Heart left ventricle (tissue), 16 donors: Measurements from ENCODE around the gene SPPL2B. TPM values are rescaled to one million over a fixed set of nuclear protein-coding genes. Genes with fewer than 3 reads are reported as not detected.

Experiments
- ATAC-seq, 4 donors: fragments of 200-7000 bp; cut with Tn5 transposase; one replicate each; pipeline ENCODE4 v1.9.1; 2020 to 2022; ENCODE audit warnings: moderate library complexity in 4 of 4, mild to moderate bottlenecking in 3 of 4, moderate number of reproducible peaks in 1 of 4
- DNase-seq, 5 donors: peaks; one replicate each; pipeline ENCODE4 v3.0.0-alpha.2; 2020
- H3K27ac ChIP-seq, 12 donors: fragments of 200-600 bp; sonication (generic) in 4 of 12; one replicate each; pipeline versions ENCODE4 v1.5.0 to v1.8.0; 2016 to 2022; ENCODE audit warnings: mild to moderate bottlenecking in 2 of 12
- H3K27me3 ChIP-seq, 9 donors: fragments of 200-600 bp; sonication (generic) in 2 of 9; one replicate each; pipeline versions ENCODE4 v1.5.1 to v1.8.0; 2016 to 2022; ENCODE audit warnings: mild to moderate bottlenecking in 3 of 9
- H3K36me3 ChIP-seq, 9 donors: fragments of 200-600 bp; sonication (generic) in 2 of 9; one replicate each; pipeline versions ENCODE4 v1.5.0 to v1.8.0; 2018 to 2022; ENCODE audit warnings: mild to moderate bottlenecking in 2 of 9
- H3K4me1 ChIP-seq, 12 donors: fragments of 200-600 bp; sonication (generic) in 4 of 12; one replicate each; pipeline versions ENCODE4 v1.5.0 to v1.8.0; 2016 to 2022; ENCODE audit warnings: mild to moderate bottlenecking in 3 of 12
- H3K4me3 ChIP-seq, 12 donors: fragments of 200-600 bp; sonication (generic) in 4 of 12; one replicate each; pipeline versions ENCODE4 v1.5.0 to v1.8.0; 2017 to 2022; ENCODE audit warnings: mild to moderate bottlenecking in 9 of 12, moderate library complexity in 4 of 12
- H3K9me3 ChIP-seq, 12 donors: fragments of 200-600 bp; sonication (generic) in 4 of 12; one replicate each; pipeline versions ENCODE4 v1.5.0 to v1.8.0; 2016 to 2022; ENCODE audit warnings: mild to moderate bottlenecking in 1 of 12
- CTCF ChIP-seq, 12 donors: fragments of 200-600 bp; sonication (generic) in 4 of 12; IDR thresholded peaks; one replicate each; pipeline versions ENCODE4 v1.5.0 to v1.8.0; 2018 to 2022; ENCODE audit warnings: antibody characterized with exemption in 12 of 12, mild to moderate bottlenecking in 5 of 12
- POLR2A ChIP-seq, 2 donors: fragments of 450-650 bp; IDR thresholded peaks; one replicate each; pipeline ENCODE4 v1.6.1; 2017; ENCODE audit warnings: antibody characterized with exemption in 2 of 2, mild to moderate bottlenecking in 2 of 2, moderate library complexity in 2 of 2
- WGBS, 4 donors: extraction: QIAGEN DNeasy Blood & Tissue Kit in 2 of 4; methylation state at CpG; one replicate each; pipeline versions ENCODE4 v1.1.5 to v1.1.7; 2013 to 2018; 5-methylcytosine and 5-hydroxymethylcytosine counted together
- intact Hi-C, 10 donors: fragments of 100-400 bp; cut with DNase I; formaldehyde crosslinking; loops; one replicate each; pipeline versions ENCODE4 v1.11.1 to v1.14.2; 2022
- polyA plus RNA-seq, 2 donors: library from polyadenylated mRNA; stranded (reverse); fragments of 200-250 nt; gene quantifications; one replicate each; pipeline ENCODE4 v1.2.3, GENCODE V29; 2013
- total RNA-seq, 9 donors: library from RNA; depleted of rRNA in 2 of 9; stranded (reverse); fragments of >200 nt in 2 of 9; fragmentation: NEBNext Ultra II Directional in 3 of 9; extraction: Animal tissue kit (Norgen Biotek cat#: 25700) in 3 of 9; gene quantifications; one replicate each; pipeline versions ENCODE4 v1.1.0 to v1.2.4, GENCODE V29; 2016 to 2023
- donor health status: ischemic (EF 13 %, LVEDD 7.1; RV severe dilation, severe dysfunction).
- donor health status: healthy with polysubstance abuse.
- donor health status: DM: no; HTN: yes; CAD: no.
- donor health status: DM: no; HTN: no; CAD: no.
- donor health status: ischemic (EF 25% LVEDD 6.9; RV normal size, moderate dysfunction).
- donor health status: ischemic (EF 25% LVEDD 5.7; RV mildly dilated, moderate dysfunction).
- donor health status: healthy.
- donor health status: DM: yes; HTN: yes; CAD: no.
- donor health status: ischemic (EF 35%, LVEDD 5.7; RV mildly dilated, moderate dysfunction).
- donor health status: nonischemic (EF 11% LVEDD 7.7; RV severe dilation, severe dysfunction).
- donor health status: DM: yes; HTN: yes; CAD: no.
- donor health status: PGD.
- donor health status: ischemic (EF 29% LVEDD 5.4; RV normal size, mild dysfunction).
- donor health status: nonischemic (EF 23%, LVEDD 6.1; RV moderate dilation, normal function).

The SPPL2B gene
- total and polyA plus RNA-seq, 11 donors, result 17.6 to 31.2 (median 21.6) TPM

DNA sequence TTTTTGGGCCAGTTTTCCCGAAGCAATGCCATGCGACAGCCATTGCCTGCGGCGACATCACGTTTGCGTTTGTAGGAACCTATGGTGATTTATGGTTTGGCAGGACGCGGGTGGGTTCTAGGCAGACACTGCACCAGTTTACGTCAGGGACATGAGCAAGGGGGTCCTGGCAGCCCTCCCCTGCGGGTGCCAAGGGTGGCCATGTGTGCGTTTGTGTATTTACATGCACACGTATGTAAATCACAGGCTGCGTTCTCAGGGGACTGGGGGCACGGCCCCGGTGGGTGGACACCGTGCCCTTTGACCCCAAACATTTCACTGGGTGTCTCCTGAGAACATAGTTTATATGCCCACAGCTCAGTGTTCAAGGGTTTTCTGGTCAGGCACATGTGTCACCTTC is 22.2 kb downstream of the SPPL2B start:
- H3K4me1 ChIP-seq, result no peaks in the 10 kb centered on the region
- 94 to 96% (median 95%) methylated on average over 16 of the region's 16 CpGs for WGBS, 4 donors
- no peak for TF ChIP-seq POLR2A (IDR thresholded peaks at IDR 0.05)
- TF ChIP-seq CTCF (IDR thresholded peaks at IDR 0.05), result no peak
- H3K4me3 ChIP-seq, result no peak overlapping the region
- intact Hi-C loops, result no loop called here
- DNase-seq, result no peak
- H3K27ac ChIP-seq, result no peak overlapping the region
- H3K36me3 ChIP-seq, result peaks cover 0 to 45% (median 17%) of the 10 kb centered on the region in 9 donors
- H3K9me3 ChIP-seq, result no peaks in the 10 kb centered on the region
- no peaks in the 10 kb centered on the region for H3K27me3 ChIP-seq
- ATAC-seq, result no peak

DNA sequence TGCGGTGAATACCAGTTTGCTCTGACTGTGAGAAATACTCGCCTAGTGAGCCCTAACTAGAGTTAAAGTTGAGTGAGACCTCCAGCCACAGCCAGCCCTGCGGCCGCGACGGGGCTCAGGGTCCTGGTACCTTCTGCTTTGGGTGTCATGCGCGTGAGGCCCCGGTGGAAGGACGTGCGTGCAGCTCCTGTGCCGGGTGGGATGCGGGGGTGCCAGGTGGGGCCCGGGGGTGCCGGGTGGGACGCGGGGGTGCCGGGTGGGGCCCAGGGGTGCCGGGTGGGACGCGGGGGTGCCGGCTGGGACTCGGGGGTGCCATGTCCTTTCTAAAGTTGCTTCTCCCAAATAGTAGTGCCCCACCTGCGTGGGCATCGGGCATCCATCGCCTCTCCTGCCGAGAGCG is 23.1 kb downstream of the SPPL2B start:
- Histone ChIP-seq H3K27me3 (no peaks in the 10 kb centered on the region), H3K27ac (no peak overlapping the region), H3K36me3 (peaks cover 0 to 37% (median 17%) of the 10 kb centered on the region in 9 donors), H3K4me1 (no peaks in the 10 kb centered on the region), H3K4me3 (no peak overlapping the region), H3K9me3 (no peaks in the 10 kb centered on the region)
- intact Hi-C loops, result no loop called here
- ATAC-seq (peak in 1 of 4 donors; percentile 20), DNase-seq (no peak)
- WGBS, 4 donors, result 97 to 99% (median 97%) methylated on average over 12 to 28 of the region's 28 CpGs
- no peak for TF ChIP-seq CTCF (IDR thresholded peaks at IDR 0.05)
- no peak for TF ChIP-seq POLR2A (IDR thresholded peaks at IDR 0.05)

DNA sequence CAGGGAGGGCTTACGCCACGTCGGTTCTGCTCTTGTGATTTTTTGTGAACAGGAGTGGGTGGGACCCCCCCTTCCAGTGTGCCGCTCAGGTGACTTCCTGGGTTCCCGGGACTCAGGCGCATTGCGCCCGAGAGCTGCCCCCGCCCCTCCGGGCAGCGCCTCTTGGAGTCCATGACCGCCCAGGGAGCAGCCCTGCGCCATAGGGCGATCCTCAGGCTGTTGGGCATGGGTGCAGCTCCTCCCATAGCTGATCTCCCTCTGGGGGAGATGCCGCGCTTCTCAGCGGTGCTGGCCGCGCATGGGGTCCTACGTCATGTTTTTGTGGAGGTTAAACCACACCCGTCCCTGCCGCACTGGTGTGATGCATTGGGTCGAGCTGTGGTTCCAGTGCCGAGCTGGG is 23.6 kb downstream of the SPPL2B start:
- DNase-seq (no peak), ATAC-seq (no peak)
- no peaks in the 10 kb centered on the region for H3K4me1 ChIP-seq
- H3K27ac ChIP-seq, result no peak overlapping the region
- TF ChIP-seq POLR2A (IDR thresholded peaks at IDR 0.05), result no peak
- no peak for TF ChIP-seq CTCF (IDR thresholded peaks at IDR 0.05)
- H3K4me3 ChIP-seq, result no peak overlapping the region
- no peaks in the 10 kb centered on the region for H3K27me3 ChIP-seq
- H3K9me3 ChIP-seq, result no peaks in the 10 kb centered on the region
- intact Hi-C loops, result no loop called here
- 89 to 97% (median 94%) methylated on average over 14 to 24 of the region's 24 CpGs for WGBS, 4 donors
- H3K36me3 ChIP-seq, result peaks cover 0 to 34% (median 17%) of the 10 kb centered on the region in 9 donors

DNA sequence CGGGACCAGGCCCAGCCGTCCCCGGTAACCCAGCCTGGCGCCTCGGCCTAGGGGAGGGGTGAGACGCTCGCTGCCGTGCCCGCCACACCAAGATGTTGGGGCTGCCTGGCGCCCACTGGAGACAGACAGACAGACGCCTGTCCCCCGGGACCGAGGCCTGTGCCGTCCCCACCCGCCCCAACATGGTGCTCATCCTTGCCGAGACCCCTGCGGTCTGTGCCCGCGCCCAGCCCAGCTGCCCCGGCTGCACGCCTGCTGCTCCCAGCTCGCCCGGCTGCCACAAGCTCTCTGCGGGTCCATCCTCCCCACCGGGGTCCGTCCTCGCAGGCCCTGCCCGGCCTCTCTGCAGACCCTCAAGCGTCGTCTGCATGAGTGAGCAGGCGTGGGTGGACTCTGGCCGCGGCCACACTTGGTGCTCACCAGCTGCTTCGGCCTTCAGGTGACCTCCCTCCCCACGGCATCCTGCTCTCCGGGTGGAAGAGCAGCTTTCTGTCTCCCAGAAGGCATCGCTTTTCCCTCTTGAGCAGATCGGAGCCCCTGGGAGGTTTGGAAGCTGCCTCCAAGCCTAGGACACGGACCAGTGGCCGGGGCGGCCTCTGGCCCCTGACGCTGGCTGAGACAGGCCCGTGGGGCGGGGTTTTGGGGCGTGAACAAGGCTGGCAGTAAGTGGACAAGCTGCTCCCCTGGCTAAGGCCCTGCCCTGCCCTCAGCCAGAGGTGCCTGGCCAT is 24.8 kb downstream of the SPPL2B start:
- DNase-seq (no peak), ATAC-seq (peak in 1 of 4 donors; percentile 5)
- TF ChIP-seq POLR2A (IDR thresholded peaks at IDR 0.05) (no peak), CTCF (IDR thresholded peaks at IDR 0.05) (no peak)
- Histone ChIP-seq H3K27me3 (no peaks in the 10 kb centered on the region), H3K4me3 (no peak overlapping the region), H3K9me3 (no peaks in the 10 kb centered on the region), H3K27ac (no peak overlapping the region), H3K4me1 (no peaks in the 10 kb centered on the region), H3K36me3 (peaks cover 0 to 34% (median 17%) of the 10 kb centered on the region in 9 donors)
- intact Hi-C loops, result no loop called here
- WGBS, 4 donors, result 91 to 93% (median 92%) methylated on average over 24 to 45 of the region's 45 CpGs
